Activated gamma-delta T cell (primary cell): ENCODE data around the gene APOM.

Experiments used
- DNase-seq: peaks from one replicate; lab custom pipeline; 2025; lab: John Stamatoyannopoulos, UW

The APOM gene

DNA sequence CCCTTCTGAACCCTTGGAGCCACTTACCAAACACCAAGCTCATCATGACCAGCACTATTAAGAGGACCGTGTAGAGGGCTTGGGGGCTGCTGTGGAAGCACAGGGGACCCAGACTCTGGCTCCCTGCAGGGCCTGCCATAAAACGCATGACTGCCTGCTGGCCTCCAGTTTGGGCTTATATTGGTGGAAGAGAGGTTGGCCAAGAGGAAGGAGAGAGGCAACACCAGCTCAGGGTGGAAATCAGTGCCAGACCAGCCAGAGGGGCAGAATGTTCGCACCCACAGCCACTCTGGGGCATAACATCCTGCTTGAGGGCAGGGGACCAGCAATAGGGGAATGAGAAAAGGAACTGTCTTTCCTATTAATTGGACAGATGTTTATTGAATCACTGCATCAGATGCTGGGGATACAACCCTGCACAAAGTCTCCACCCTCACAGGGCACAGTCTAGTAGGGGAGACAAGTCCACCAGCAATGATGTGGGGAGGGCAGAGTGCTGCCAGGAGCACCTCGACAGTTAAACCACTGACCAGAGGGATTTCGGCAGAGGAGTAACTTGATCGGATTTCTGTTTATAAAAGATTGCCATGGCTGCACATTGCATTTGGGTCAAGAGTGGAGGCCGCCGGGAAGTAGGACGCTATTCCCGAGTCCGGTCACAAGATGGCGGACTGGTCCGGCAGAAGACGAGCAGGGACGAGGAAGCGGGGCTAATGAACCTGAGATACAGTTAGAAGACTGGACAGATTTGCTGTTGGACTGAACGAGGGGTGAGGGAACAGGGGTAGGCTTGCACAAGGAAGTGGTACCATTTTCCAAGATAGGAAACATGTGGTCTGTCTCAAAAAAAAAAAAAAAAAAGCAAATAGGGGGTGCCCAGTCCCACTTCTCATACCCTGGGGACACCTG lies 24.8 kb downstream of the APOM start, which contains the start of gene LY6G5C:
LY6G5C (minus strand) TSS at position 842 of the 909 bp plus-strand sequence; CDS start at position 148, 694 bp downstream.
- no peak for DNase-seq

DNA sequence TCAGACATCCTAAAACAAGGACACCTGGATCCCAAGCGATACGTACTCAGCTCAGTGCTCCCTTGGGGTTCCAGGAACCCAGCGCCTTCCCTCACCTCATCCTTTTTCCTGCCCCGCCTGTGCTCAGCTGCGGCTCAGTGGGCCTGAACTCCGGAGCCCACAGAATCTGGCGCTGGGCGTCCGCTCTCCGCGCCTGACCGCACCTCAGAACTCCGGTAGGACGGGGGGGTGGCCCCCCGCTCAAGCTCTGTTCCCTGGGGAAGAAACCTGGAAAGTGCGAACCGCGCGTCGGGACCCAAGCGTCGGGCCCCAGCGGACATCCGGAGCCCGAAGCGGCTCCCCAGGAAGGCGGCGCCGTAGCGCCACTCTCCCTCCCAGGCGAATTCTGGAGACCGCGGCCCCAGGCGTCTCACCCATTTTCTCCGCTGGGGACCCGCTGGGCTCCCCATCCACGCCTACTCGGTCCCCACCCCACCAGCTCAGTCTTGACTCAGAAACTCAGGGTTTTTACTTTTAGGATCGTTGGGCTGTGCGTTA lies 25.5 kb downstream of the APOM start:
- DNase-seq, result no peak

GRCh38 chr6:31683591-31683990 lies 27.9 kb downstream of the APOM start:
- DNase-seq, result no peak

DNA sequence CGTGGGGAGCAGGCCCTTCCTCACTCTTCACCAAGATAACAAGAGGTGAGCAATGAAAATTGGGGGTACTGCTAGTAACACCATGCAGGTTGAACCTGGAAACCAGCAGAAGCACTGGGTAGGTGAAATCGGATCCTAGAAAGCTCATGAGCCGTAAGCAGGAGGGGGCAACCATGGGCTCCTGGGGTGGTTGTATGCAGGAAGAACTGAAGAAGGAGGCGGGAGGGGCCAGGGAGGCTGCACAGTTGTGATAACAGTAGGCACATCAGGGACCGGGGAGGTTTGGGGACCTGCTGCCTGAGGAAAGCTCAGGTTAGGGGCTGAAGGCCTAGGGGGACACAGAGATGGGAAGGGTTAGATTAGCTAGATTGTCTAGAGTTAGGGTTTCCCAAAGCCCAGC lies 30.8 kb downstream of the APOM start:
- DNase-seq, result no peak

DNA sequence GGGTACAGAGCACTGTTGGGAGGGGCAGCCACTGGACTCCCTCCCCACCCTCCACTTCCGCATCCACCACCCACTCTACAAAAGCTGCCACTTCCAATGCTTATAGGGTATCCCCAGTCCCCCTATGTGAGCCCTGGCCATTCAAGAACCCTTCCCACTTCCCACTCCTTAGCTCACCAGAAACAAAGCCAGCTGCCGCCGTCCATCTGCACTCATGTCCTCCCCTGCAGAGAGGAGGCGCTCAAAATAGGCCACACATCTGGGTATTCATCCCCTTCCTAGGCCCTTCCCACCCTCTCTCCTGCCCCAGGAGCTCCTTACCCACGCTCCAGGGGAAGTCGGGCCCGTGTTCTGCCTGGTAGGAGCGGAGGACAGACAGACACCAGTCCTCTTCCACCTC lies 31.6 kb downstream of the APOM start:
- DNase-seq, result no peak

- no peak for DNase-seq
Measured at GRCh38 chr6:31687860-31688693, 32.4 kb downstream of the APOM start.

GRCh38 chr6:31689249-31690110 lies 33.8 kb downstream of the APOM start:
- DNase-seq, result no peak

GRCh38 chr6:31690231-31691077 lies 34.8 kb downstream of the APOM start:
- DNase-seq, result no peak

DNA sequence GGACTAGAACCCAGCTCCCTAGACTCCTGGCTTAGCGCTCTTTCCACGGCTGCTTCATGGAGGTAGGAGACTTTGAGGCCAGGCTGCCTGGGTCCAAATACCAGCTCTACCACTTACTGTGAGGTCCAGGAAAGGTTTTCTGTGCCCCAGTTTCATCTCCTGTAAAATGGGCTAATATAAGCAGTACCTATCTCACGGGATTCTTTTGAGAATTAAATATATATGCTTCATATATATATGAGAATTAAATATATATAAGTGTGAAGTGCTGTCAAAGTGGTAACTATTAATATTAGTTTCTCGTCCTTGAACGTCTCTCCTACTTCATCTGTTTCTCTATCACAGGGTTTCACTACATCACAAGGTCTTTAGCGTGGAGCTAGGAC lies 35.4 kb downstream of the APOM start:
- no peak for DNase-seq

DNA sequence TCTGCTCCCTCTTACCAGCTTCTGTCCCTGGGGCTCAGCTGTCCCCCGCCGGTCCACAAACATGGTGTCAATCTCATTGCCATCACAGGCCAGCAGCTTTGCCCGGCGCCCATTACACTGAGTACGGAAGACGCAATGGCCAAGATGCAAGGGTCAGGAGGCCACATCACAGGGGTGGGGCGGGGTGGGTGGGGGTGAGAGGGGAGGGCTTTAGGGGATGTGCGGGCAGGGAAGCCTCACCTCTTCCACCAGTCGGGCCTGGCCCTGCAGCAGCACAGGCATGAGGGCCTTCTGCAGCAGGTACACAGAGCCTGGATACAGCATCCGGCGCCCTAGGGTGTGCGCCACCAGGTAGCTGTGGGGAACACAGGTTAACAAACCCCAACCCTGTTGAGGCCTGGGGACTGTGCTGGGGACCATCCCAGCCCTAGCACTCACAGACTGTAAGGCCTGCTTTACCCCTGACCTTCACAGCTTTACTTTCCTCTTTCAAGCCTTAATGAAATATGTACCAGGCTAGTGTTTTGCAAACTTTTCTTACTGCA lies 35.9 kb downstream of the APOM start:
- no peak for DNase-seq

- no peak for DNase-seq
Measured at GRCh38 chr6:31692353-31692752, 36.7 kb downstream of the APOM start.

DNA sequence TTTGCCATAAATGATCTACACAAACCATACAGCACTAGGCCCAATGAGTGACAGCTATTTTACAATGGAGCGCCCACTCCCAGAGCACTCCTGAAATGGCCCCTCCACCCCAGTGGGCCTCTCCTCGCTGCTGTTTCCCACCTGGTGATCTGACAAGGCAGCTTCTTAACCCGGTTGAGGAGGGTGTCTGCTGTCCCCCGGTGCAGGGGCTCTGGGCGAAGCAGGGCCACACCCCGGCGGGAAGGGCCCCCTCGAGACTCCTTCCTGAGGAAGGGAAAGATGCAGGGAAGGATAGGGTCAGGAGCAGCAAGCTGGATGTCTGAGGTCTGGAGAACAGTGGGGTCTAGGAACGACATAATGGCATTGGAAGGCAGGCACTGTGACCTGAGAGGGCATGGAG lies 37.2 kb downstream of the APOM start:
- DNase-seq, result no peak

- DNase-seq, result no peak
Measured at GRCh38 chr6:31693535-31693934, 37.8 kb downstream of the APOM start.

- DNase-seq, result no peak
Measured at GRCh38 chr6:31697555-31697954, 41.9 kb downstream of the APOM start.

DNA sequence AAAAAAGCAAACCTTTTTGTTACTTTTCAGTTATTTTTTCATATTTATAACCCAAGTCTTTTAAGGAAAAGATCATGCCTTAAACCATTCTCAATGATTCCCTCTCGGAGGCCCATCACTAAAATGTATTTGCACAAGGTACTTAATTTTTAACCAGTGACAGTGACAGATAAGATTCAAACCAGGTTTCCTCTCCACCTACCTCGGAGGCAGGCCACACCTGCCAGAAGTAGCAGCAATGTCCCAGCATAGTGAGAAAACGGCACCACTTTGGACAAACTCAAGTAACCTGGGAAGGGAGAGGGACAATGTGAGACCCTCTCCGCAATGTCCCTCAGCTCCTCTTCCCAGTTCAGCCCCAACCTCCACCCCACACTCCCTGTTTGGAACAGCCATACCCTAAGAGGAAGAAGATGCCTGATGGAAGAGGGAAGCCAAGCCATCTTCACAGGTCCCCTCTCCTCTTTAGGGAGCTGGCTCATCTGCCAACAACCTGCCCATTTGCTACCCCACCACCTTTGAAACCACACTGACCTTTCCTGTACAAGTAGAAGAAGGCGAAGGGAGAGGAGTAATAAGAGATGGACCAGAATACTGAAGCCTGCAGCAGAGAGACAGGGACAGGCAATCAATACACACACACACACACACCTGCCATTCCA lies 45.2 kb downstream of the APOM start:
- DNase-seq, result no peak

- DNase-seq, result no peak
Measured at GRCh38 chr6:31701666-31702404, 46.1 kb downstream of the APOM start.

GRCh38 chr6:31702405-31702818 lies 46.7 kb downstream of the APOM start:
- DNase-seq, result no peak

GRCh38 chr6:31702819-31703716 lies 47.4 kb downstream of the APOM start, which contains the start of gene ABHD16A:
Gene ABHD16A (minus strand): TSS chr6:31703324. CDS start chr6:31703281, 43 bp downstream.
- peak; percentile 89 for DNase-seq
